Stimulated activated CD4-positive, alpha-beta T cell treated with anti-CD3 and anti-CD28 coated beads, Interleukin-4, amount 100 ng/mL, for 4 hours (primary cell): ENCODE measurements around the gene CXCL3.

Experiments
- DNase-seq, 2 experiments: peaks; one replicate each; pipeline ENCODE4 v3.0.0-alpha.2; 2020

Gene CXCL3

GRCh38 chr4:74055096-74055495 lies 16.6 kb upstream of the CXCL3 start:
- DNase-seq = no peak

- no peak for DNase-seq
These were observed 16.1 kb upstream of the CXCL3 start for GRCh38 chr4:74054483-74055047.

DNA sequence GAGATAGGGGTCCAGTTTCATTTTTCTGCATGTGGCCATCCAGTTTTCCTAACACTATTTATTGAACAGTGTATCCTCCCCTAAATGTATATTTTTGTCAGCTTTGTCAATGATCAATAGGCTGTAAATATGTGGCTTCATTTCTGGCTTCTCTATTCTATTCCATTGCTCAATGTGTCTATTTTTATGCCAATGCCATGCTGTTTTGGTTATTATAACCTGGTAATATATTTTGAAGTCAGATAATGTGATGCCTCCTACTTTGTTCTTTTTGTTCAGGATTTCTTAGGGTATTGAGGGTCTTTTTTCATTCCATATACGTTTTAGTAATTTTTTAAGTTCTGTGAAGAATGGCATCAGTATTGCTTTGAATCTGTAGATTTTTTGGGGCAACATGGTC lies 8.7 kb upstream of the CXCL3 start:
- DNase-seq = no peak

DNA sequence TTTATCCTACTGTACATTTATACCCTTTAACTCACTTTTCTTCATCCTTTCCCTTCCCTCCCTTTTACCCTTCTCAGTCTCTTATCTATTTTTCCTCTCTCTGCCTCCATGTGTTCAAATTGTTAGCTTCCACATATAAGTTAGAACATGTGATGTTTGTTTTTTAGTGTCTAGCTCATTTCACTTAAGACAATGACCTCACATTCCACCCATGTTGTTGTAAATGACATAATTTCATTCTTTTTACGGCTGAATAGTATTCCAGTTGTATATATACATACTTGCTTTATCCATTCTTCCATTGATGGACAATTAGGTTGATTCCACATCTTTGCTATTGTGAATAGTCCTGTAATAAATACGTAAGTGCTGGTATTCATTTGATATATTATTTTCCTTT lies 7.3 kb upstream of the CXCL3 start:
- DNase-seq = no peak

- DNase-seq = no peak
These were observed 6.8 kb upstream of the CXCL3 start for GRCh38 chr4:74045247-74045646.

GRCh38 chr4:74044677-74045076 lies 6.2 kb upstream of the CXCL3 start:
- DNase-seq = no peak

DNA sequence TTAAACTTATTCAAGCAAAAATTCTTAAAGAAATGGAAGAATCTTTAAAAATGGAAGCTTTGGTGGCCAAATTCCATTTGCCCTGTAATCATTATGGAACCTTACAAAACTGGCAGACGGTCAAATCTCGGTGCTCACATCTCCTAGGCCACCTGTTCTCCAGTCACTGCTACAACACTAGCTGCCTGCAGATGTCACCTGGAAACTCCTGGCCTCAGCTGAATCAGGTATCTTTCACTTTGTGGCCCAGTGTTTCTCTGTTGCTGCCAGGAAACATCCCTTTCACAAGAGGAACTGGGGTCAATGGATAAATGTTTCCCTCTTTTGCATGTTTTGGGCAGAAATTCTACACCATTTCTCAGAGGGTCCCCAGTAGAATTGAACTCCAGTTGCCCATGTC lies 4.2 kb upstream of the CXCL3 start:
- no peak for DNase-seq

DNA sequence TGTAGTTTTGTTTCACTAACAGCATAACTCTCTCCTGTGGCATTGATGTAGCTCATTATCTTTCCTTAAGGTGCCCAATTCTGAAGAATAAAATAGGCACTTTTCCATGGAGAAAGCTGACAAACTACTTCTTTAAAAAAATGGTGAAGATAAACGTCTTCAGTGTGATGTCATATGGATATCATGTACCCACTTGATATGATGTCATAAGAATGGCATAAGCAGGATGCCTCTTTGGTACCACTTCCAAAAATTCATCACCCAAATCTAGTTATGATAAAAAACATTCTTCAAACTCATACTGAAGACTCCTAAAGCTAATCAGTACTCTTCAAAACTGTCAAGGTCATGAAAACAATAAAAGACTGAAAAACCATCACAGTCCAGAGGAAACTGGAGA lies 2.9 kb upstream of the CXCL3 start:
- DNase-seq = no peak

- DNase-seq = no peak
These were observed 850 bp upstream of the CXCL3 start for GRCh38 chr4:74039315-74039763.

DNA sequence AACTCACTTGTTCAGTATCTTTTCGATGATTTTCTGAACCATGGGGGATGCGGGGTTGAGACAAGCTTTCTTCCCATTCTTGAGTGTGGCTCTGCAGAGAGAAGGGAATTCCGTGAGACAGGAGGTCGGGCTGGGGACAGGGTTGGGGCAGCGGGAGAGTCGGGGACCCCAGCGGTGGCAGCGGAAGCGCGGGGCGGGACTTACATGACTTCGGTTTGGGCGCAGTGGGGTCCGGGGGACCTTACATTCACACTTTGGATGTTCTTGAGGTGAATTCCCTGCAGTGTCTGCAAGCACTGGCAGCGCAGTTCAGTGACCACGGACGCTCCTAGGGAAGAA lies 434 bp downstream of the CXCL3 start:
- no peak for DNase-seq

DNA sequence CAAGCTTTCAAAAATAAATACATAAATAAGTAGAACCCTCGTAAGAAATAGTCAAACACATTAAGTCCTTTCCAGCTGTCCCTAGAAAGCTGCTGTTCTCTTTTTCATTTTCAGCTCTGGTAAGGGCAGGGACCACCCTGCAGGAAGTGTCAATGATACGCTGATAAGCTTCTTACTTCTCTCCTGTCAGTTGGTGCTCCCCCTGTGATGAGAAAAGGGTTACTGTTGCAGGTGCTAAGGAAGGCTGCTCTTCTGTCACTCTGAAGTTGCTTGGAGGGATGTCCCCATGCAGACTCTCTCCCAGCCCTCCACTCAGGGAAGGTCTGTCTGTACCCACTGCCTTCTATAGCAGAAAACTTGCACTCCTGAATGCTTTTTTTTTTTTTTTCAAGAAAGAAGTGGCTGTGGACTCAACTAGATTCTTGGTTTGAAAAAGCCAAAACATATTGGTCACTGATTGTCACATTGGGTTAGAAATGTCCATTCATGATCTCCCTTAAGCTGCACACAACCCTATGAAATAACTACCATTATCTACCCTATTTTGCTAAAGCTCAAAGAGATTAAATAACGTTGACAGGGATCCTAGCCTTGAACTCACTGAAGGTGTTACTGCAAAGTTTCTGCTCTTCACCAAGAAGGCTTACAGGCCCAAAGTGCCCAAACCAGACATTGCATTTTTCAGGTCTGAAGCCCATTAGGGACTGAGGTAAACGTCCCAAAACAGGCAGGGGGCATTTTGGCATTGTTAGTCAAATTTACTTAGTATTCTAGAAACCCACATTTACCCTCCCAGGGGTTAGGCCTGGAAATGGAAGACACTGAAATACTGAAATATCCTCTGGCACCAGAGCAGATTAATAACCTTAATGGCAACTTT lies 1.2 kb downstream of the CXCL3 start:
- no peak for DNase-seq

- no peak for DNase-seq
These were observed 4.8 kb downstream of the CXCL3 start for GRCh38 chr4:74033739-74034138.

DNA sequence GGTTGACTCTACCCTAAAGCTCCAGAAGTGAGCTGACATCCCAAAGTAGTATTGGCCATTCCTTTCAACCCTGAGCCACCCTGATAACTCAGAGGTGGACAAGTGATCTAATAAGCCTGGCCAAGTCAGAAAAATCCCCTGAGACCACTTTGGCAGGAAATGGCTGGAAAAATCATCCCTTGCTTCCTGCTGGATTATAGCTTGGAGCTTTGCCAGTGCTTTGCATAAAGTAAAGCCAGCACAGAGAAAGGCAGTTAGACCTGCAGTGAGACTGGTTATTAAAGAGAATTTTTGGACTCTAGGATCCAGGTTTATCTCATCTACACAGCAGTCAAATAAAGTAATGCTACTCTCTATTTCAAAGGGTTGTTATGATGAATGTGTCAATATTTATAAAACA lies 6.4 kb downstream of the CXCL3 start:
- DNase-seq = no peak

- DNase-seq = no peak
These were observed 6.9 kb downstream of the CXCL3 start for GRCh38 chr4:74031576-74031975.

- no peak for DNase-seq
These were observed 8.2 kb downstream of the CXCL3 start for GRCh38 chr4:74030285-74030684.

- DNase-seq = no peak
These were observed 10.0 kb downstream of the CXCL3 start for GRCh38 chr4:74028504-74028903.

- DNase-seq = no peak
These were observed 14.8 kb downstream of the CXCL3 start for GRCh38 chr4:74023709-74024108.

DNA sequence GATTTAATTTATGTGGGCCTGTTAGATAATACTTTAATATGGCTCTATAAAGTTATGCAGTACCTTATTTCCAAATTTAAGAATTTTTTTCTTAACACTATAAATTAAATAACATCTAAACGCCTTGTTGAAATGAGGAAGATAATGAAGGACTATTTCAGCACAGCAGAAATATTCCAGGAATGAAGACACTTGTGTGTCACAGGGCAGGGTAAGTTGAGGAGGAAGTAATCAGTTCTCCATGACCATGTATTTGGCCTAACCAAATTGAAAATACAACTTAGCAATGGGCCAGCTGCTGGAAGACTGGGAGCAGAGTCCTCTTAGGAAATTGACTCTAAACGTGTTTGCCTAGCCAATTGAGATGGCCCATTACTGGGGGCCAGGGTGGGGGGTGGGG lies 16.9 kb downstream of the CXCL3 start:
- DNase-seq = no peak

- no peak for DNase-seq
These were observed 19.7 kb downstream of the CXCL3 start for GRCh38 chr4:74018771-74019170.

DNA sequence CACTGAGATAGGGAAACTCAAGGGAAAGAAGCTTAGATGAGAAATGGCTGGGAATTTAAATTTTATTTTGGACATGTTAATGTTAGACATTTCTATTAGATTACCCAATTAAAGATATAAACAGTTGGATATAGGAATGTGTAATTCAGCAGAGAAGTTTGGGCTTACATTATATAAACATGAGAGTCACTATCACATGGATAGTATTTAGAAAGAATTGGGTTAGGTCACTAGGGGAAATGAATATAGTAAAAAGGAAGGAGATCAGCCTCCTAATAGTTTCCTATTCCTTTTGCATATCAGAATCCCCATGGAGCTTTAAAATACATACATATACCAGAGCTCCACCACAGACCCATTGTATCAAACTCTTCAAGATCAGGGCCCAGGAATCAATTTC lies 20.4 kb downstream of the CXCL3 start:
- no peak for DNase-seq

DNA sequence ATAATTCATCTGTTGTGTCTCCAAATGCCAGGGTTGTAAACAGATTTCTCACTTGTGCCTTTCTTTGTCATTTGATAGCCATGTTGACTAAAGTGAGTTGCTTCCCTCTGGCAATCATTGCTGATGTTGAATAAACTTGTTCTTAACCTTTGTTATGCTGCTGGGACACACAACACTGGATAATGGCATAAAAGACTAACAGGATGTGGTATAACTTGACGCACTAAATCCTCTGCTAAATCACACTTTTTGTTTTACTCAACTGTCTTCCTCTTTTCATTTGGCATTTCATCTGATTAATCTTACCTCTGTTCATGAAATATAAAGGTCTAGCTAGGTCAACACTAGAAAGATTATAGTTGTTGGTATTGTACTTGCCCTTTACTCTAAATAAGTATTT lies 22.4 kb downstream of the CXCL3 start:
- DNase-seq = no peak

GRCh38 chr4:74015126-74015780 lies 23.2 kb downstream of the CXCL3 start:
- no peak for DNase-seq

- DNase-seq = no peak
These were observed 24.2 kb downstream of the CXCL3 start for GRCh38 chr4:74014332-74014731.

DNA sequence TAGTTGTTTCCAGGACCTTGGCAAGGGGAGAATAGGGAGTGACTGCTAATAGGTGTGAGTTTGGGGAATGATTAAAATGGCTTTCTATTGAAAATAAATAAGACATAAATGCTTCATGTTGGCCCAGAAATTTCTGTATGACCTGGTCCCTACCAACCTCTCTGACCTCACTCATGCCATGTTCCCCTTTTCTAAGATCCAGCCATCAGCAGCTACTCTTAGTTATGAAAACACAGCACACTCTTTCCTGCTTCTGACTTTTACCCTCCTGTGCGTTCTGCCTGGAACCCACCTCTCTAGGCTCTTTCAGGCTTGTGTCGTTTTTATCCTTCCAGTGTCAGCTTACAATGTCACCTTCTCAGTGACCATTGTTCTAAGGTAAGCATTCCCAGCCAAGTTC lies 25.2 kb downstream of the CXCL3 start:
- no peak for DNase-seq
